Vagina (tissue), 2 donors: ENCODE measurements around the gene TRIM31. TPM values are rescaled to one million over a fixed set of nuclear protein-coding genes. Genes with fewer than 3 reads are reported as not detected.

Experiments
- DNase-seq, 2 donors: peaks; one replicate each; pipeline ENCODE4 v3.0.0-alpha.2; 2017; ENCODE audit errors: extremely low spot score in 2 of 2
- H3K27ac ChIP-seq: fragments of 200-600 bp; sonication (generic); one replicate; pipeline ENCODE4 v1.5.1; 2019
- H3K27me3 ChIP-seq: fragments of 200-600 bp; sonication (generic); one replicate; pipeline ENCODE4 v1.5.1; 2019
- H3K36me3 ChIP-seq, 2 donors: fragments of 200-600 bp; sonication (generic); one replicate each; pipeline ENCODE4 v1.5.1; 2017 to 2019
- H3K4me1 ChIP-seq: fragments of 200-600 bp; sonication (generic); one replicate; pipeline ENCODE4 v1.5.1; 2019
- H3K4me3 ChIP-seq, 2 donors: fragments of 200-600 bp; sonication (generic); 1 replicate in 1 of 2; 2 replicates in 1 of 2; pipeline ENCODE4 v1.5.1; 2016 to 2019
- H3K9me3 ChIP-seq: fragments of 200-600 bp; sonication (generic); one replicate; pipeline ENCODE4 v1.5.1; 2019
- POLR2A ChIP-seq, 2 donors: fragments of 450-650 bp; IDR thresholded peaks; one replicate each; pipeline ENCODE4 v1.6.1; 2017; ENCODE audit warnings: antibody characterized with exemption in 2 of 2, mild to moderate bottlenecking in 2 of 2, moderate library complexity in 2 of 2
- POLR2AphosphoS5 ChIP-seq, 2 donors: sonication (generic); formaldehyde crosslinking; IDR thresholded peaks; one replicate each; pipeline ENCODE4 v1.9.0; 2017; ENCODE audit warnings: antibody characterized with exemption in 2 of 2, mild to moderate bottlenecking in 2 of 2, low read depth in 1 of 2; ENCODE audit not compliant: insufficient read depth in 1 of 2
- intact Hi-C: fragments of 100-400 bp; cut with DNase I; formaldehyde crosslinking; loops from one replicate; pipeline ENCODE4 v1.15.1; 2023
- total RNA-seq: library from RNA; depleted of rRNA; stranded (reverse); fragments of >200 nt; gene quantifications from one replicate; pipeline ENCODE4 v1.2.3, GENCODE V29; 2016
- TF ChIP-seq, protein P1 (sequence below), 3 experiments: fragments of 450-650 bp in 2 of 3; fragments of 200-600 bp in 1 of 3; sonication (generic) in 1 of 3; IDR thresholded peaks; one replicate each; pipeline ENCODE4 v1.5.1; 2017 to 2019; ENCODE audit warnings: antibody characterized with exemption in 3 of 3, mild to moderate bottlenecking in 2 of 3, moderate library complexity in 2 of 3

TRIM31 gene, protein sequence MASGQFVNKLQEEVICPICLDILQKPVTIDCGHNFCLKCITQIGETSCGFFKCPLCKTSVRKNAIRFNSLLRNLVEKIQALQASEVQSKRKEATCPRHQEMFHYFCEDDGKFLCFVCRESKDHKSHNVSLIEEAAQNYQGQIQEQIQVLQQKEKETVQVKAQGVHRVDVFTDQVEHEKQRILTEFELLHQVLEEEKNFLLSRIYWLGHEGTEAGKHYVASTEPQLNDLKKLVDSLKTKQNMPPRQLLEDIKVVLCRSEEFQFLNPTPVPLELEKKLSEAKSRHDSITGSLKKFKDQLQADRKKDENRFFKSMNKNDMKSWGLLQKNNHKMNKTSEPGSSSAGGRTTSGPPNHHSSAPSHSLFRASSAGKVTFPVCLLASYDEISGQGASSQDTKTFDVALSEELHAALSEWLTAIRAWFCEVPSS
- total RNA-seq, result not detected

- no peak within 1 kb of the TSS for H3K27ac ChIP-seq
- no peak for DNase-seq
- no peaks in the 10 kb centered on the region for H3K36me3 ChIP-seq
- TF ChIP-seq, protein P1, sequence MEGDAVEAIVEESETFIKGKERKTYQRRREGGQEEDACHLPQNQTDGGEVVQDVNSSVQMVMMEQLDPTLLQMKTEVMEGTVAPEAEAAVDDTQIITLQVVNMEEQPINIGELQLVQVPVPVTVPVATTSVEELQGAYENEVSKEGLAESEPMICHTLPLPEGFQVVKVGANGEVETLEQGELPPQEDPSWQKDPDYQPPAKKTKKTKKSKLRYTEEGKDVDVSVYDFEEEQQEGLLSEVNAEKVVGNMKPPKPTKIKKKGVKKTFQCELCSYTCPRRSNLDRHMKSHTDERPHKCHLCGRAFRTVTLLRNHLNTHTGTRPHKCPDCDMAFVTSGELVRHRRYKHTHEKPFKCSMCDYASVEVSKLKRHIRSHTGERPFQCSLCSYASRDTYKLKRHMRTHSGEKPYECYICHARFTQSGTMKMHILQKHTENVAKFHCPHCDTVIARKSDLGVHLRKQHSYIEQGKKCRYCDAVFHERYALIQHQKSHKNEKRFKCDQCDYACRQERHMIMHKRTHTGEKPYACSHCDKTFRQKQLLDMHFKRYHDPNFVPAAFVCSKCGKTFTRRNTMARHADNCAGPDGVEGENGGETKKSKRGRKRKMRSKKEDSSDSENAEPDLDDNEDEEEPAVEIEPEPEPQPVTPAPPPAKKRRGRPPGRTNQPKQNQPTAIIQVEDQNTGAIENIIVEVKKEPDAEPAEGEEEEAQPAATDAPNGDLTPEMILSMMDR (IDR thresholded peaks at IDR 0.05), result no peak
- no peak for TF ChIP-seq POLR2A (IDR thresholded peaks at IDR 0.05)
- no peak for TF ChIP-seq POLR2AphosphoS5 (IDR thresholded peaks at IDR 0.05; ENCODE audit: insufficient read depth in 1 of 2, low read depth in 1 of 2)
- intact Hi-C loops, result no loop called here
- no peaks in the 10 kb centered on the region for H3K27me3 ChIP-seq
- H3K4me3 ChIP-seq, result no peak within 1 kb of the TSS
- H3K9me3 ChIP-seq, result no peaks in the 10 kb centered on the region
- no peaks in the 10 kb centered on the region for H3K4me1 ChIP-seq
Observed at GRCh38 chr6:30113003-30113759, at the start of gene TRIM31. Gene TRIM31, minus strand, starts transcription at chr6:30113090. Its CDS starts 285 bp downstream, at chr6:30112805.

- no peaks in the 10 kb centered on the region for H3K36me3 ChIP-seq
- H3K4me3 ChIP-seq, result no peak overlapping the region
- TF ChIP-seq, protein P1 (IDR thresholded peaks at IDR 0.05), result no peak
- TF ChIP-seq POLR2A (IDR thresholded peaks at IDR 0.05) (no peak), POLR2AphosphoS5 (IDR thresholded peaks at IDR 0.05; ENCODE audit: insufficient read depth in 1 of 2, low read depth in 1 of 2) (no peak)
- H3K4me1 ChIP-seq, result no peaks in the 10 kb centered on the region
- H3K27me3 ChIP-seq, result no peaks in the 10 kb centered on the region
- no peaks in the 10 kb centered on the region for H3K9me3 ChIP-seq
- intact Hi-C loops, result no loop called here
- no peak for DNase-seq
- H3K27ac ChIP-seq, result no peak overlapping the region
Observed at GRCh38 chr6:30162265-30163089, 49.6 kb upstream of the TRIM31 start.

- H3K9me3 ChIP-seq, result no peaks in the 10 kb centered on the region
- intact Hi-C loops, result no loop called here
- H3K36me3 ChIP-seq, result no peaks in the 10 kb centered on the region
- no peak within 1 kb of the TSS for H3K4me3 ChIP-seq
- DNase-seq, result no peak
- no peaks in the 10 kb centered on the region for H3K27me3 ChIP-seq
- H3K27ac ChIP-seq, result no peak within 1 kb of the TSS
- no peaks in the 10 kb centered on the region for H3K4me1 ChIP-seq
- TF ChIP-seq, protein P1 (IDR thresholded peaks at IDR 0.05), result no peak
- TF ChIP-seq POLR2AphosphoS5 (IDR thresholded peaks at IDR 0.05; ENCODE audit: insufficient read depth in 1 of 2, low read depth in 1 of 2) (no peak), POLR2A (IDR thresholded peaks at IDR 0.05) (no peak)
Observed at GRCh38 chr6:30160785-30161531, 48.1 kb upstream of the TRIM31 start, which contains the start of gene TRIM10. Gene TRIM10, minus strand, starts transcription at chr6:30161211. Its CDS starts 353 bp downstream, at chr6:30160858.

- no peak for DNase-seq
- Histone ChIP-seq H3K9me3 (no peaks in the 10 kb centered on the region), H3K36me3 (no peaks in the 10 kb centered on the region), H3K27me3 (no peaks in the 10 kb centered on the region), H3K4me3 (no peak overlapping the region), H3K27ac (no peak overlapping the region), H3K4me1 (no peaks in the 10 kb centered on the region)
- intact Hi-C loops, result no loop called here
- TF ChIP-seq POLR2A (IDR thresholded peaks at IDR 0.05), result no peak
- TF ChIP-seq, protein P1 (IDR thresholded peaks at IDR 0.05), result no peak
- no peak for TF ChIP-seq POLR2AphosphoS5 (IDR thresholded peaks at IDR 0.05; ENCODE audit: insufficient read depth in 1 of 2, low read depth in 1 of 2)
Observed at GRCh38 chr6:30160008-30160784, 47.3 kb upstream of the TRIM31 start.
